Neural progenitor cell (in vitro differentiated cells): ENCODE data around the gene FBN2. TPM values are rescaled to one million over a fixed set of nuclear protein-coding genes. Genes with fewer than 3 reads are reported as not detected.

Experiments
- DNase-seq: peaks from one replicate; pipeline ENCODE4 v3.0.0-alpha.2; 2016; ENCODE audit warnings: low spot score
- H2AFZ ChIP-seq: fragments of 200-600 bp; sonication (generic); replicated peaks from 2 replicates; pipeline ENCODE4 v1.6.1; 2016; ENCODE audit warnings: antibody characterized with exemption
- H3F3A ChIP-seq: fragments of 200-600 bp; sonication (generic); 2 replicates; pipeline ENCODE4 v1.6.1; 2016; ENCODE audit warnings: antibody characterized with exemption, low read depth
- H3K27ac ChIP-seq: fragments of 200-600 bp; sonication (generic); 2 replicates; pipeline ENCODE4 v1.5.1; 2016; ENCODE audit warnings: mild to moderate bottlenecking
- H3K27me3 ChIP-seq: fragments of 200-600 bp; sonication (generic); 2 replicates; pipeline ENCODE4 v1.6.1; 2016; ENCODE audit warnings: mild to moderate bottlenecking, moderate library complexity
- H3K36me3 ChIP-seq: fragments of 200-600 bp; sonication (generic); 2 replicates; pipeline ENCODE4 v1.5.1; 2016
- H3K4me1 ChIP-seq: fragments of 200-600 bp; sonication (generic); 2 replicates; pipeline ENCODE4 v1.6.1; 2016; ENCODE audit warnings: mixed run types
- H3K4me2 ChIP-seq: fragments of 200-600 bp; sonication (generic); 2 replicates; pipeline ENCODE4 v1.6.1; 2016
- H3K4me3 ChIP-seq: fragments of 200-600 bp; sonication (generic); 2 replicates; pipeline ENCODE4 v1.5.1; 2016
- H3K79me2 ChIP-seq: fragments of 200-600 bp; sonication (generic); 2 replicates; pipeline ENCODE4 v1.6.1; 2016; ENCODE audit warnings: low read depth
- H3K9ac ChIP-seq: fragments of 200-600 bp; sonication (generic); 2 replicates; pipeline ENCODE4 v1.6.1; 2016
- H3K9me3 ChIP-seq: fragments of 200-600 bp; sonication (generic); 2 replicates; pipeline ENCODE4 v1.5.1; 2016; ENCODE audit warnings: low read depth
- H4K20me1 ChIP-seq: fragments of 200-600 bp; sonication (generic); 2 replicates; pipeline ENCODE4 v1.6.1; 2016; ENCODE audit warnings: low read depth
- H3K27ac Mint-ChIP-seq: 3 replicates; pipeline ENCODE4 v1.8.0; 2021; ENCODE audit warnings: mixed read lengths
- H3K27me3 Mint-ChIP-seq: 2 replicates; pipeline ENCODE4 v1.8.0; 2022; ENCODE audit warnings: low read depth, mild to moderate bottlenecking, inconsistent platforms, moderate library complexity, mixed read lengths; ENCODE audit not compliant: insufficient read depth
- H3K36me3 Mint-ChIP-seq: 3 replicates; pipeline ENCODE4 v1.8.0; 2021; ENCODE audit warnings: mixed read lengths
- H3K4me1 Mint-ChIP-seq: 3 replicates; pipeline ENCODE4 v1.8.0; 2021; ENCODE audit warnings: mixed read lengths
- H3K4me3 Mint-ChIP-seq: 3 replicates; pipeline ENCODE4 v1.8.0; 2021; ENCODE audit warnings: mild to moderate bottlenecking, moderate library complexity, mixed read lengths
- H3K9me3 Mint-ChIP-seq: 3 replicates; pipeline ENCODE4 v1.8.0; 2020; ENCODE audit warnings: mixed read lengths
- EZH2 ChIP-seq: fragments of 200-600 bp; sonication (generic); IDR thresholded peaks from 2 replicates; pipeline ENCODE4 v1.6.1; 2017; ENCODE audit warnings: antibody characterized with exemption, mild to moderate bottlenecking, moderate library complexity
- EZH2phosphoT487 ChIP-seq: fragments of 200-600 bp; sonication (generic); IDR thresholded peaks from 2 replicates; pipeline ENCODE4 v1.6.1; 2017; ENCODE audit warnings: antibody characterized with exemption
- total RNA-seq: library from RNA; depleted of rRNA; stranded (reverse); fragments of >200 nt; gene quantifications from 2 replicates; pipeline ENCODE4 v1.2.3, GENCODE V29; 2015; ENCODE audit warnings: low replicate concordance
- TF ChIP-seq, protein P1 (sequence below): fragments of 200-600 bp; sonication (generic); IDR thresholded peaks from 2 replicates; pipeline ENCODE4 v1.5.1; 2017; ENCODE audit warnings: antibody characterized with exemption, mild to moderate bottlenecking

Gene FBN2
- total RNA-seq, 1 donor from 2014 or later, result 88.1 TPM

GRCh38 chr5:128483738-128484137 is 54.3 kb downstream of the FBN2 start:
- H3K4me1 ChIP-seq, result no peaks in the 10 kb centered on the region
- no peak overlapping the region for H3K27ac Mint-ChIP-seq
- no peak overlapping the region for H2AFZ ChIP-seq
- H3K27me3 Mint-ChIP-seq, result no peaks in the 10 kb centered on the region
- no peaks in the 10 kb centered on the region for H3K4me1 Mint-ChIP-seq
- H3K4me3 Mint-ChIP-seq, result no peak overlapping the region
- H3K9ac ChIP-seq, result no peak overlapping the region
- DNase-seq, result no peak
- no peak overlapping the region for H3K4me3 ChIP-seq
- H3K4me2 ChIP-seq, result no peak overlapping the region
- H3K27me3 ChIP-seq, result no peaks in the 10 kb centered on the region
- H4K20me1 ChIP-seq, result no peaks in the 10 kb centered on the region
- peaks cover 6% of the 10 kb centered on the region for H3K36me3 Mint-ChIP-seq
- H3K36me3 ChIP-seq, result no peaks in the 10 kb centered on the region
- H3K9me3 Mint-ChIP-seq, result no peaks in the 10 kb centered on the region
- TF ChIP-seq EZH2 (no peak), EZH2phosphoT487 (no peak)
- TF ChIP-seq, protein P1, sequence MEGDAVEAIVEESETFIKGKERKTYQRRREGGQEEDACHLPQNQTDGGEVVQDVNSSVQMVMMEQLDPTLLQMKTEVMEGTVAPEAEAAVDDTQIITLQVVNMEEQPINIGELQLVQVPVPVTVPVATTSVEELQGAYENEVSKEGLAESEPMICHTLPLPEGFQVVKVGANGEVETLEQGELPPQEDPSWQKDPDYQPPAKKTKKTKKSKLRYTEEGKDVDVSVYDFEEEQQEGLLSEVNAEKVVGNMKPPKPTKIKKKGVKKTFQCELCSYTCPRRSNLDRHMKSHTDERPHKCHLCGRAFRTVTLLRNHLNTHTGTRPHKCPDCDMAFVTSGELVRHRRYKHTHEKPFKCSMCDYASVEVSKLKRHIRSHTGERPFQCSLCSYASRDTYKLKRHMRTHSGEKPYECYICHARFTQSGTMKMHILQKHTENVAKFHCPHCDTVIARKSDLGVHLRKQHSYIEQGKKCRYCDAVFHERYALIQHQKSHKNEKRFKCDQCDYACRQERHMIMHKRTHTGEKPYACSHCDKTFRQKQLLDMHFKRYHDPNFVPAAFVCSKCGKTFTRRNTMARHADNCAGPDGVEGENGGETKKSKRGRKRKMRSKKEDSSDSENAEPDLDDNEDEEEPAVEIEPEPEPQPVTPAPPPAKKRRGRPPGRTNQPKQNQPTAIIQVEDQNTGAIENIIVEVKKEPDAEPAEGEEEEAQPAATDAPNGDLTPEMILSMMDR, result no peak
- H3K79me2 ChIP-seq, result no peaks in the 10 kb centered on the region
- no peak overlapping the region for H3K27ac ChIP-seq
- H3K9me3 ChIP-seq, result no peaks in the 10 kb centered on the region
- H3F3A ChIP-seq, result no peaks in the 10 kb centered on the region

DNA sequence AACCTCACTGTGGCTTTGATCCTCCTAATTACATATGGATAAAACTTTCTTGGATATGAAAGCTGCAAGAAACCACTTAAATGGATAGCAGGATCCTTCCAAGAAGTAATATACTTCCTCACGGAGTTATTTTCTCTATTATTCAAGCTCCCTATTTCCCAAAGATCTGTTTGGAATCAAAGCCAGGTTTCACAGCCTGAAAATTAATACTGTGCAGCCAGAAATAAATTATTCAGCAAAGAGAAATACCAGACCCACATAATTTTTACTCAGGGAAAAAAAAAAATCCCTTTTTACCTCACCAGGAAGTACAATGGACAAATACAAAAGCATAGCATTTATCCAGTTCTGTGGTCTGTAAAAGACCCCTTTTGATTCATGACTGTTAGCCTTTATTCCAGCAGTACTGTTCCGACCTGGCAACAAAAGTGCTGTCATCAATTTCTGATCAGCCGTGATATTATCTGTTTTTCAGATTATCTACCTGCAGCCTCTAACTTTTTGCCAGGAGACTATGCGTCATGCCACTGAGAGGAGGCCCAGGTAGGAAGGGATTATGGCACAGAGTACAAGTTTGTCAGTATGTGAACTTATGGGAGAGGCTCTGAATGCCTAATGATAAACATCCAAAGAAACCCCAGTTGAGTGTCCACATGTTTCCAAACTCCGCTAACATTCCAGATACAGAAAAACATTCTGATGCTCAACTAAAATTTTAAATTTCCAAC is 57.0 kb downstream of the FBN2 start:
- Histone ChIP-seq H2AFZ (no peak overlapping the region), H3K4me3 (no peak overlapping the region), H3K4me2 (no peak overlapping the region), H4K20me1 (no peaks in the 10 kb centered on the region), H3K27me3 (no peaks in the 10 kb centered on the region), H3K79me2 (no peaks in the 10 kb centered on the region), H3K9me3 (no peaks in the 10 kb centered on the region), H3F3A (no peaks in the 10 kb centered on the region), H3K36me3 (no peaks in the 10 kb centered on the region), H3K9ac (no peak overlapping the region), H3K4me1 (no peaks in the 10 kb centered on the region), H3K27ac (no peak overlapping the region)
- no peak for DNase-seq
- no peaks in the 10 kb centered on the region for H3K27me3 Mint-ChIP-seq
- H3K9me3 Mint-ChIP-seq, result no peaks in the 10 kb centered on the region
- peaks cover 10% of the 10 kb centered on the region for H3K4me1 Mint-ChIP-seq
- H3K27ac Mint-ChIP-seq, result no peak overlapping the region
- H3K36me3 Mint-ChIP-seq, result peaks cover 3% of the 10 kb centered on the region
- no peak overlapping the region for H3K4me3 Mint-ChIP-seq
- no peak for TF ChIP-seq EZH2
- TF ChIP-seq EZH2phosphoT487, result no peak
- TF ChIP-seq, protein P1, result no peak

- no peaks in the 10 kb centered on the region for H3K36me3 ChIP-seq
- TF ChIP-seq EZH2, result no peak
- TF ChIP-seq, protein P1, result no peak
- TF ChIP-seq EZH2phosphoT487, result no peak
- no peak overlapping the region for H3K4me3 ChIP-seq
- Mint-ChIP-seq H3K27me3 (no peaks in the 10 kb centered on the region), H3K36me3 (peaks cover 3% of the 10 kb centered on the region), H3K9me3 (no peaks in the 10 kb centered on the region), H3K4me3 (no peak overlapping the region), H3K27ac (no peak overlapping the region), H3K4me1 (peaks cover 10% of the 10 kb centered on the region)
- no peaks in the 10 kb centered on the region for H4K20me1 ChIP-seq
- H3K27ac ChIP-seq, result no peak overlapping the region
- no peak overlapping the region for H3K9ac ChIP-seq
- H3K9me3 ChIP-seq, result no peaks in the 10 kb centered on the region
- H3F3A ChIP-seq, result no peaks in the 10 kb centered on the region
- no peaks in the 10 kb centered on the region for H3K4me1 ChIP-seq
- no peaks in the 10 kb centered on the region for H3K79me2 ChIP-seq
- no peaks in the 10 kb centered on the region for H3K27me3 ChIP-seq
- no peak for DNase-seq
- H3K4me2 ChIP-seq, result no peak overlapping the region
- H2AFZ ChIP-seq, result no peak overlapping the region
Observed at GRCh38 chr5:128480158-128480557, 57.9 kb downstream of the FBN2 start.
